HepG2 (cell line): ENCODE data around the gene SNX7. TPM values are rescaled to one million over a fixed set of nuclear protein-coding genes. Genes with fewer than 3 reads are reported as not detected.

Source experiments
- ATAC-seq: fragments of 200-7000 bp; cut with Tn5 transposase; 3 replicates; pipeline ENCODE4 v1.9.1; 2020; ENCODE audit warnings: mild to moderate bottlenecking, moderate library complexity
- BruUV-seq: library from RNA; stranded (reverse); fragments of 400-500 nt; replicated peaks from 2 replicates; lab custom pipeline; 2021; lab: Mats Ljungman, UMichigan
- CTCF ChIA-PET: fragments of 300-600 bp; formaldehyde crosslinking; extraction: SDS; loops from one replicate; lab custom pipeline; 2021; ENCODE audit warnings: low total read pairs, inconsistent platforms, low intra/inter-chr PET ratio; lab: Yijun Ruan, JAX
- POLR2A ChIA-PET: fragments of 350-600 bp; sonication (Branson Sonifier 250); formaldehyde crosslinking; loops from one replicate; lab custom pipeline; 2020; ENCODE audit warnings: antibody characterized with exemption, inconsistent platforms; lab: Yijun Ruan, JAX
- DNase-seq: peaks from one replicate; pipeline ENCODE4 v3.0.0-alpha.2; 2015; ENCODE audit warnings: low spot score
- FAIRE-seq: peaks from 3 replicates; lab custom pipeline; 2011; peaks lifted over from hg19 to GRCh38; lab: Jason Lieb, UNC
- H2AFZ ChIP-seq: one replicate; pipeline ENCODE4 v1.6.1; 2011; ENCODE audit warnings: low read length, inconsistent platforms
- H3K27ac ChIP-seq: fragments of 300-600 bp; 3 replicates; pipeline ENCODE4 v1.8.0; 2011; ENCODE audit warnings: mixed run types, mild to moderate bottlenecking, mixed read lengths, low read length, inconsistent platforms; ENCODE audit not compliant: insufficient read depth; ENCODE audit errors: extremely low read length
- H3K27me3 ChIP-seq, 2 experiments: fragments of 200-600 bp in 1 of 2; 2 replicates in 1 of 2; 3 replicates in 1 of 2; pipeline versions ENCODE4 v1.6.0 to v1.8.0; 2011; ENCODE audit warnings: low read length in 2 of 2, mild to moderate bottlenecking in 2 of 2, moderate library complexity in 2 of 2, inconsistent platforms in 1 of 2; ENCODE audit not compliant: insufficient read depth in 2 of 2, control insufficient read depth in 1 of 2
- H3K36me3 ChIP-seq, 2 experiments: fragments of 200-600 bp in 1 of 2; replicated peaks in 1 of 2; 2 replicates in 1 of 2; 3 replicates in 1 of 2; pipeline versions ENCODE4 v1.5.1 to v1.8.0; 2011; ENCODE audit warnings: low read length in 2 of 2, inconsistent platforms in 1 of 2; ENCODE audit not compliant: insufficient read depth in 2 of 2, control insufficient read depth in 1 of 2
- H3K4me1 ChIP-seq: 2 replicates; pipeline ENCODE4 v1.5.1; 2012; ENCODE audit warnings: low read length, inconsistent platforms; ENCODE audit not compliant: insufficient read depth
- H3K4me2 ChIP-seq: 2 replicates; pipeline ENCODE4 v1.6.0; 2011; ENCODE audit warnings: low read depth, low read length, inconsistent platforms
- H3K4me3 ChIP-seq, 3 experiments: fragments of 200-600 bp in 1 of 3; sonication (generic), shearing (Covaris generic) in 1 of 3; replicated peaks in 1 of 3; 2 replicates each; pipeline ENCODE4 v1.5.1; 2011 to 2016; ENCODE audit warnings: low read length in 3 of 3, inconsistent platforms in 2 of 3, low read depth in 2 of 3, mild to moderate bottlenecking in 2 of 3, control low read depth in 1 of 3, mixed read lengths in 1 of 3; ENCODE audit not compliant: insufficient read depth in 1 of 3
- H3K79me2 ChIP-seq: one replicate; pipeline ENCODE4 v1.6.1; 2011; ENCODE audit warnings: low read length, inconsistent platforms; ENCODE audit not compliant: insufficient read depth
- H3K9ac ChIP-seq: 2 replicates; pipeline ENCODE4 v1.6.0; 2011; ENCODE audit warnings: mild to moderate bottlenecking, low read depth, low read length, inconsistent platforms; ENCODE audit not compliant: insufficient read depth
- H3K9me3 ChIP-seq: 2 replicates; pipeline ENCODE4 v1.5.1; 2012; ENCODE audit warnings: mild to moderate bottlenecking, low read length
- H4K20me1 ChIP-seq: 2 replicates; pipeline ENCODE4 v1.6.0; 2011; ENCODE audit warnings: inconsistent platforms, mild to moderate bottlenecking, low read length, moderate library complexity; ENCODE audit not compliant: insufficient read depth
- DR1 ChIP-seq: sonication (generic); formaldehyde crosslinking; IDR thresholded peaks from 2 replicates; pipeline ENCODE4 v1.8.0; 2021; ENCODE audit warnings: mild to moderate bottlenecking, missing genetic modification reagents, inconsistent platforms
- KAT7 ChIP-seq: IDR thresholded peaks from 2 replicates; pipeline ENCODE4 v1.6.1; 2018; ENCODE audit warnings: borderline replicate concordance, missing compliant biosample characterization
- NR2C2 ChIP-seq: sonication (generic); formaldehyde crosslinking; IDR thresholded peaks from 2 replicates; pipeline ENCODE4 v1.4.0; 2020; ENCODE audit warnings: missing genetic modification reagents, mild to moderate bottlenecking, moderate library complexity, borderline replicate concordance
- PHF8 ChIP-seq: sonication (generic); formaldehyde crosslinking; IDR thresholded peaks from 2 replicates; pipeline ENCODE4 v1.5.0; 2020; ENCODE audit warnings: missing genetic modification reagents
- RAD51 ChIP-seq: fragments of 450-650 bp; IDR thresholded peaks from 2 replicates; pipeline ENCODE4 v1.6.1; 2016; ENCODE audit warnings: borderline replicate concordance
- RBM39 ChIP-seq: fragments of 200-400 bp; formaldehyde crosslinking; IDR thresholded peaks from one replicate; pipeline ENCODE4 v1.6.1; 2018; ENCODE audit warnings: antibody characterized with exemption, mild to moderate bottlenecking, low read depth, low read length; ENCODE audit not compliant: poor library complexity, severe bottlenecking
- SCMH1 ChIP-seq: sonication (generic); formaldehyde crosslinking; IDR thresholded peaks from 2 replicates; pipeline ENCODE4 v1.9.0; 2021; ENCODE audit warnings: missing genetic modification reagents, mild to moderate bottlenecking, borderline replicate concordance
- TBL1XR1 ChIP-seq: fragments of 150-350 bp; IDR thresholded peaks from 2 replicates; pipeline ENCODE4 v1.6.1; 2014; ENCODE audit warnings: borderline replicate concordance, low read length; ENCODE audit not compliant: partially characterized antibody
- ZNF20 ChIP-seq: sonication (generic); formaldehyde crosslinking; IDR thresholded peaks from 2 replicates; pipeline ENCODE4 v1.4.0; 2020; ENCODE audit warnings: mild to moderate bottlenecking, moderate library complexity, missing genetic modification reagents
- ZNF251 ChIP-seq: sonication (generic); formaldehyde crosslinking; IDR thresholded peaks from 2 replicates; pipeline ENCODE4 v1.9.0; 2021; ENCODE audit warnings: mild to moderate bottlenecking, missing genetic modification reagents
- ZNF431 ChIP-seq: sonication (generic); formaldehyde crosslinking; IDR thresholded peaks from 2 replicates; pipeline ENCODE4 v1.9.0; 2022; ENCODE audit warnings: missing genetic modification reagents, low read depth, mild to moderate bottlenecking, borderline replicate concordance
- ZNF446 ChIP-seq: sonication (generic); formaldehyde crosslinking; IDR thresholded peaks from 2 replicates; pipeline ENCODE4 v1.5.0; 2020; ENCODE audit warnings: mild to moderate bottlenecking, missing genetic modification reagents
- ZNF543 ChIP-seq: sonication (generic); formaldehyde crosslinking; IDR thresholded peaks from 2 replicates; pipeline ENCODE4 v1.4.0; 2020; ENCODE audit warnings: mild to moderate bottlenecking, missing genetic modification reagents
- ZNF879 ChIP-seq: sonication (generic); formaldehyde crosslinking; IDR thresholded peaks from 2 replicates; pipeline ENCODE4 v1.8.1; 2023; ENCODE audit warnings: missing genetic modification reagents
- in situ Hi-C: cut with HindIII; loops from 2 replicates; pipeline ENCODE4 v1.10.0; 2017; ENCODE audit warnings: low pct_unique_long_range_greater_than_20kb; ENCODE audit not compliant: extremely low pct_ligation_motif_present
- intact Hi-C: fragments of 100-400 bp; cut with micrococcal nuclease; formaldehyde crosslinking; loops from one replicate; pipeline ENCODE4 v1.10.0; 2022; ENCODE audit not compliant: unreplicated experiment
- polyA plus RNA-seq, 8 experiments: library from polyadenylated mRNA; depleted of rRNA in 3 of 8; stranded (reverse) in 7 of 8; unstranded in 1 of 8; fragments of >200 nt; fragmentation: Illumina TruSeq in 4 of 8; extraction: Trizol in 4 of 8; gene quantifications; 2 replicates each; pipeline versions ENCODE4 v1.2.1 to v1.2.3, GENCODE V29; 2011 to 2016; ENCODE audit warnings: low read depth in 4 of 8, missing spikeins in 1 of 8, mixed read lengths in 1 of 8; ENCODE audit not compliant: insufficient read depth in 1 of 8
- total RNA-seq, 5 experiments: library from RNA; depleted of rRNA; stranded (reverse); fragments of >200 nt; fragmentation: Illumina TruSeq; extraction: Trizol; gene quantifications; 2 replicates each; pipeline ENCODE4 v1.2.3, GENCODE V29; 2016; ENCODE audit warnings: low read depth in 1 of 5
- TF ChIP-seq, protein P1 (sequence below): sonication (generic); formaldehyde crosslinking; IDR thresholded peaks from 2 replicates; pipeline ENCODE4 v1.5.1; 2020; ENCODE audit warnings: mild to moderate bottlenecking, missing genetic modification reagents
- TF ChIP-seq, protein P2 (sequence below): IDR thresholded peaks from 2 replicates; pipeline ENCODE4 v1.6.1; 2016; ENCODE audit warnings: control low read depth
- TF ChIP-seq, protein P3 (sequence below): sonication (generic); formaldehyde crosslinking; IDR thresholded peaks from 2 replicates; pipeline ENCODE4 v1.5.0; 2020; ENCODE audit warnings: missing genetic modification reagents
- TF ChIP-seq, protein P4 (sequence below): sonication (generic); formaldehyde crosslinking; IDR thresholded peaks from 2 replicates; pipeline ENCODE4 v1.4.0; 2020; ENCODE audit warnings: missing genetic modification reagents

SNX7 gene
- total and polyA plus RNA-seq, 2 of the 13 experiments (the other 11 are each of a cell fraction or from before 2014, with no cell fraction given): 14.3 to 33.5 TPM

DNA sequence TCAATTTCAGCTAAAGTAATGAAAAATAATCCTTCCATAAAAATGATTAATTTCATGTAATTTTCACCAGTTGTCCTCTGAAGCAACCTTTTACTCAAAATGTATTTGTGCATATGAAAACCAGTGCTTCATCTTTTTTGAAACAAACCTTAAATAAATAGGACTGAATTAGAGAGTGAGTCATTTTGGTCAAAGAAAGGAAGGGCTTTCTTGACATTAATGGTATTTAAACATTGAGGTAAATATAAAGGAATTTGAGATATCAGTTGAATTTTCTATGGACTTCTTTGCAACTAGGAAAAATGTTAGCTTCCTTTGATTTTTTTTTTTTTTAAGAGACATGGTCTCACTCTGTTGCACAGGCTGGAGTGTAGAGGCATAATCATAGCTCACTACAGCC lies 38.7 kb downstream of the SNX7 start:
- Histone ChIP-seq H3K27me3 (no peaks in the 10 kb centered on the region; a peak in 1 of 5 replicates), H3K4me2 (no peak overlapping the region), H3K79me2 (no peaks in the 10 kb centered on the region), H3K27ac (no peak overlapping the region), H3K36me3 (peaks cover 1 to 4% of the 10 kb centered on the region in 2 experiments; a peak in 3 of 5 replicates), H3K9ac (no peak overlapping the region), H2AFZ (no peak overlapping the region), H3K9me3 (no peaks in the 10 kb centered on the region), H3K4me1 (no peaks in the 10 kb centered on the region), H3K4me3 (no peak overlapping the region), H4K20me1 (no peaks in the 10 kb centered on the region)
- ATAC-seq (no peak), DNase-seq (no peak), FAIRE-seq (no peak)
- intact Hi-C loops (no loop called here), in situ Hi-C loops (no loop called here)
- ChIA-PET POLR2A (no interaction called here), CTCF (no interaction called here)
- BruUV-seq: no TSS peak
- TF ChIP-seq SCMH1 (CRISPR knock-in tag): no peak
- no peak for TF ChIP-seq ZNF20 (CRISPR knock-in tag)
- TF ChIP-seq NR2C2 (CRISPR knock-in tag): no peak
- TF ChIP-seq ZNF431 (CRISPR knock-in tag): no peak
- no peak for TF ChIP-seq TBL1XR1
- TF ChIP-seq PHF8: no peak
- TF ChIP-seq, protein P1, sequence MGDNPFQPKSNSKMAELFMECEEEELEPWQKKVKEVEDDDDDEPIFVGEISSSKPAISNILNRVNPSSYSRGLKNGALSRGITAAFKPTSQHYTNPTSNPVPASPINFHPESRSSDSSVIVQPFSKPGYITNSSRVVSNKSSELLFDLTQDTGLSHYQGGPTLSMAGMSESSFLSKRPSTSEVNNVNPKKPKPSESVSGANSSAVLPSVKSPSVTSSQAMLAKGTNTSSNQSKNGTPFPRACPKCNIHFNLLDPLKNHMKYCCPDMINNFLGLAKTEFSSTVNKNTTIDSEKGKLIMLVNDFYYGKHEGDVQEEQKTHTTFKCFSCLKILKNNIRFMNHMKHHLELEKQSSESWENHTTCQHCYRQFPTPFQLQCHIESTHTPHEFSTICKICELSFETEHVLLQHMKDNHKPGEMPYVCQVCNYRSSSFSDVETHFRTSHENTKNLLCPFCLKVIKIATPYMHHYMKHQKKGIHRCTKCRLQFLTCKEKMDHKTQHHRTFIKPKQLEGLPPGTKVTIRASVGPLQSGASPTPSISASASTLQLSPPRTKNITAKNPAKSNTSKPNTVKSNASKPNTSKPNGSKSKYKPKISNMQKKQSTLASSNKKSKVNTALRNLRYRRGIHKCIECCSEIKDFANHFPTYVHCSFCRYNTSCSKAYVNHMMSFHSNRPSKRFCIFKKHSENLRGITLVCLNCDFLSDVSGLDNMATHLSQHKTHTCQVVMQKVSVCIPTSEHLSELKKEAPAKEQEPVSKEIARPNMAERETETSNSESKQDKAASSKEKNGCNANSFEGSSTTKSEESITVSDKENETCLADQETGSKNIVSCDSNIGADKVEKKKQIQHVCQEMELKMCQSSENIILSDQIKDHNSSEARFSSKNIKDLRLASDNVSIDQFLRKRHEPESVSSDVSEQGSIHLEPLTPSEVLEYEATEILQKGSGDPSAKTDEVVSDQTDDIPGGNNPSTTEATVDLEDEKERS (CRISPR knock-in tag): no peak
- TF ChIP-seq RAD51: no peak
- TF ChIP-seq RBM39: no peak
- TF ChIP-seq, protein P2, sequence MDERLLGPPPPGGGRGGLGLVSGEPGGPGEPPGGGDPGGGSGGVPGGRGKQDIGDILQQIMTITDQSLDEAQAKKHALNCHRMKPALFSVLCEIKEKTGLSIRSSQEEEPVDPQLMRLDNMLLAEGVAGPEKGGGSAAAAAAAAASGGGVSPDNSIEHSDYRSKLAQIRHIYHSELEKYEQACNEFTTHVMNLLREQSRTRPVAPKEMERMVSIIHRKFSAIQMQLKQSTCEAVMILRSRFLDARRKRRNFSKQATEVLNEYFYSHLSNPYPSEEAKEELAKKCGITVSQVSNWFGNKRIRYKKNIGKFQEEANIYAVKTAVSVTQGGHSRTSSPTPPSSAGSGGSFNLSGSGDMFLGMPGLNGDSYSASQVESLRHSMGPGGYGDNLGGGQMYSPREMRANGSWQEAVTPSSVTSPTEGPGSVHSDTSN: no peak
- TF ChIP-seq, protein P3, sequence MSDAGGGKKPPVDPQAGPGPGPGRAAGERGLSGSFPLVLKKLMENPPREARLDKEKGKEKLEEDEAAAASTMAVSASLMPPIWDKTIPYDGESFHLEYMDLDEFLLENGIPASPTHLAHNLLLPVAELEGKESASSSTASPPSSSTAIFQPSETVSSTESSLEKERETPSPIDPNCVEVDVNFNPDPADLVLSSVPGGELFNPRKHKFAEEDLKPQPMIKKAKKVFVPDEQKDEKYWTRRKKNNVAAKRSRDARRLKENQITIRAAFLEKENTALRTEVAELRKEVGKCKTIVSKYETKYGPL (CRISPR knock-in tag): no peak
- TF ChIP-seq ZNF543: no peak
- TF ChIP-seq DR1: no peak
- no peak for TF ChIP-seq ZNF879 (CRISPR knock-in tag)
- TF ChIP-seq ZNF446: no peak
- TF ChIP-seq, protein P4, sequence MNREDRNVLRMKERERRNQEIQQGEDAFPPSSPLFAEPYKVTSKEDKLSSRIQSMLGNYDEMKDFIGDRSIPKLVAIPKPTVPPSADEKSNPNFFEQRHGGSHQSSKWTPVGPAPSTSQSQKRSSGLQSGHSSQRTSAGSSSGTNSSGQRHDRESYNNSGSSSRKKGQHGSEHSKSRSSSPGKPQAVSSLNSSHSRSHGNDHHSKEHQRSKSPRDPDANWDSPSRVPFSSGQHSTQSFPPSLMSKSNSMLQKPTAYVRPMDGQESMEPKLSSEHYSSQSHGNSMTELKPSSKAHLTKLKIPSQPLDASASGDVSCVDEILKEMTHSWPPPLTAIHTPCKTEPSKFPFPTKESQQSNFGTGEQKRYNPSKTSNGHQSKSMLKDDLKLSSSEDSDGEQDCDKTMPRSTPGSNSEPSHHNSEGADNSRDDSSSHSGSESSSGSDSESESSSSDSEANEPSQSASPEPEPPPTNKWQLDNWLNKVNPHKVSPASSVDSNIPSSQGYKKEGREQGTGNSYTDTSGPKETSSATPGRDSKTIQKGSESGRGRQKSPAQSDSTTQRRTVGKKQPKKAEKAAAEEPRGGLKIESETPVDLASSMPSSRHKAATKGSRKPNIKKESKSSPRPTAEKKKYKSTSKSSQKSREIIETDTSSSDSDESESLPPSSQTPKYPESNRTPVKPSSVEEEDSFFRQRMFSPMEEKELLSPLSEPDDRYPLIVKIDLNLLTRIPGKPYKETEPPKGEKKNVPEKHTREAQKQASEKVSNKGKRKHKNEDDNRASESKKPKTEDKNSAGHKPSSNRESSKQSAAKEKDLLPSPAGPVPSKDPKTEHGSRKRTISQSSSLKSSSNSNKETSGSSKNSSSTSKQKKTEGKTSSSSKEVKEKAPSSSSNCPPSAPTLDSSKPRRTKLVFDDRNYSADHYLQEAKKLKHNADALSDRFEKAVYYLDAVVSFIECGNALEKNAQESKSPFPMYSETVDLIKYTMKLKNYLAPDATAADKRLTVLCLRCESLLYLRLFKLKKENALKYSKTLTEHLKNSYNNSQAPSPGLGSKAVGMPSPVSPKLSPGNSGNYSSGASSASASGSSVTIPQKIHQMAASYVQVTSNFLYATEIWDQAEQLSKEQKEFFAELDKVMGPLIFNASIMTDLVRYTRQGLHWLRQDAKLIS: no peak
- no peak for TF ChIP-seq KAT7 (CRISPR knock-in tag)
- TF ChIP-seq ZNF251 (CRISPR knock-in tag): no peak
